Testis (tissue), 3 donors: ENCODE data around the gene DACH2. TPM values are rescaled to one million over a fixed set of nuclear protein-coding genes. Genes with fewer than 3 reads are reported as not detected.

ENCODE experiments used
- DNase-seq: peaks from one replicate; pipeline ENCODE4 v3.0.0-alpha.2; 2019
- H3K27ac ChIP-seq, 2 donors: fragments of 200-600 bp; sonication (generic); one replicate each; pipeline ENCODE4 v1.5.1; 2019
- H3K27me3 ChIP-seq: fragments of 200-600 bp; sonication (generic); one replicate; pipeline ENCODE4 v1.5.1; 2019
- H3K36me3 ChIP-seq: fragments of 200-600 bp; sonication (generic); one replicate; pipeline ENCODE4 v1.5.1; 2017; ENCODE audit warnings: low read depth; ENCODE audit errors: missing control alignments
- H3K4me1 ChIP-seq: fragments of 200-600 bp; sonication (generic); one replicate; pipeline ENCODE4 v1.5.1; 2019
- H3K4me3 ChIP-seq, 2 donors: fragments of 200-600 bp; sonication (generic); one replicate each; pipeline ENCODE4 v1.5.1; 2017 to 2019
- H3K9me3 ChIP-seq: fragments of 200-600 bp; sonication (generic); one replicate; pipeline ENCODE4 v1.5.1; 2017
- CTCF ChIP-seq, 3 experiments: fragments of 450-650 bp in 2 of 3; fragments of 200-600 bp in 1 of 3; sonication (generic) in 1 of 3; IDR thresholded peaks; one replicate each; pipeline ENCODE4 v1.5.1; 2016 to 2019; ENCODE audit warnings: antibody characterized with exemption in 3 of 3, mild to moderate bottlenecking in 2 of 3, moderate library complexity in 1 of 3
- POLR2A ChIP-seq: fragments of 450-650 bp; IDR thresholded peaks from one replicate; pipeline ENCODE4 v1.6.1; 2017; ENCODE audit warnings: antibody characterized with exemption, mild to moderate bottlenecking, moderate library complexity
- WGBS, 2 donors: methylation state at CpG; one replicate each; pipeline ENCODE4 v1.1.5; 2018; 5-methylcytosine and 5-hydroxymethylcytosine counted together
- intact Hi-C: fragments of 100-400 bp; cut with DNase I; formaldehyde crosslinking; loops from one replicate; pipeline ENCODE4 v1.15.1; 2023; ENCODE audit warnings: low total_unique reads
- polyA plus RNA-seq: library from polyadenylated mRNA; stranded (reverse); fragments of 350-450 nt; fragmentation: Illumina TruSeq; extraction: RNeasy Lipid Tissue Mini Kit (QIAGEN cat#74804); gene quantifications from one replicate; pipeline ENCODE4 v1.2.3, GENCODE V29; 2014; ENCODE audit warnings: low read depth, low replicate concordance; ENCODE audit not compliant: insufficient read depth
- small RNA-seq, 2 donors: library from RNA; depleted of rRNA; stranded (forward); fragments of <200 nt; gene quantifications; one replicate each; pipeline ENCODE3, GENCODE V24; 2016
- total RNA-seq, 2 donors: library from RNA; depleted of rRNA; stranded (reverse); fragments of >200 nt; gene quantifications; one replicate each; pipeline ENCODE4 v1.2.3, GENCODE V29; 2016

DACH2 gene
- total and polyA plus RNA-seq, 3 donors from 2014 or later: 0.22 to 0.62 (median 0.55) TPM

- intact Hi-C loops: no loop called here
- no peak for DNase-seq
- H3K36me3 ChIP-seq: no peaks in the 10 kb centered on the region
- WGBS, 2 donors: 57 to 61% methylated on average over 2 of the region's 2 CpGs
- H3K9me3 ChIP-seq: no peaks in the 10 kb centered on the region
- TF ChIP-seq CTCF (IDR thresholded peaks at IDR 0.05): no peak
- no peak overlapping the region for H3K4me3 ChIP-seq
- no peak overlapping the region for H3K27ac ChIP-seq
- H3K4me1 ChIP-seq: no peaks in the 10 kb centered on the region
- no peaks in the 10 kb centered on the region for H3K27me3 ChIP-seq
Observed at GRCh38 chrX:86829786-86830185, 681.5 kb downstream of the DACH2 start.

- H3K36me3 ChIP-seq: no peaks in the 10 kb centered on the region
- no peak overlapping the region for H3K27ac ChIP-seq
- no peaks in the 10 kb centered on the region for H3K4me1 ChIP-seq
- H3K4me3 ChIP-seq: no peak overlapping the region
- TF ChIP-seq CTCF (IDR thresholded peaks at IDR 0.05) (no peak), POLR2A (no peak)
- intact Hi-C loops: no loop called here
- H3K27me3 ChIP-seq: no peaks in the 10 kb centered on the region
- DNase-seq: no peak
- no peaks in the 10 kb centered on the region for H3K9me3 ChIP-seq
Observed at GRCh38 chrX:86830685-86831084, 682.4 kb downstream of the DACH2 start.

GRCh38 chrX:86845101-86845500 is 696.9 kb downstream of the DACH2 start:
- H3K27me3 ChIP-seq: no peaks in the 10 kb centered on the region
- H3K4me3 ChIP-seq: no peak overlapping the region
- no peaks in the 10 kb centered on the region for H3K4me1 ChIP-seq
- H3K27ac ChIP-seq: no peak overlapping the region
- intact Hi-C loops: no loop called here
- no peak for TF ChIP-seq CTCF (IDR thresholded peaks at IDR 0.05)
- no peak for TF ChIP-seq POLR2A
- H3K36me3 ChIP-seq: no peaks in the 10 kb centered on the region
- no peak for DNase-seq
- WGBS, 2 donors: 51 to 54% methylated on average over 3 of the region's 3 CpGs
- no peaks in the 10 kb centered on the region for H3K9me3 ChIP-seq

Small RNAs within 50 kb of the gene (small RNA-seq; reads per million reads assigned to genes)
- gene FCF1P9: 0 reads per million in 2 donors
- 0 reads per million in 2 donors for gene RF00026

Other genes starting within 250 kb of the DACH2 start
- 10 to 100 TPM; 19.0 to 21.9 TPM for gene CHM, start 100.9 kb upstream of the DACH2 start, total RNA-seq
- 7.0 TPM for gene CHM, start 100.9 kb upstream of the DACH2 start, polyA plus RNA-seq